Pancreas (tissue), 10 donors: Measurements from ENCODE around the gene SLC12A9. TPM values are rescaled to one million over a fixed set of nuclear protein-coding genes. Genes with fewer than 3 reads are reported as not detected.
A peak's percentile ranks its signal among the peaks of the same experiment; 100 is the strongest.

Experiments used
- ATAC-seq, 4 donors: fragments of 200-7000 bp; cut with Tn5 transposase; one replicate each; pipeline versions ENCODE4 v1.8.0 to v1.9.1; 2020; ENCODE audit warnings: mild to moderate bottlenecking in 4 of 4, moderate library complexity in 4 of 4
- DNase-seq, 6 donors: peaks; one replicate each; pipeline ENCODE4 v3.0.0-alpha.2; 2020
- FAIRE-seq: peaks from 2 replicates; lab custom pipeline; 2012; peaks lifted over from hg19 to GRCh38; lab: Jason Lieb, UNC
- H3K27ac ChIP-seq, 4 donors: fragments of 200-600 bp; sonication (generic); 1 replicate in 3 of 4; 2 replicates in 1 of 4; pipeline versions ENCODE4 v1.5.0 to v1.8.0; 2020
- H3K27me3 ChIP-seq, 4 donors: fragments of 200-600 bp; one replicate each; pipeline ENCODE4 v1.8.0; 2021
- H3K36me3 ChIP-seq, 3 donors: fragments of 200-600 bp; sonication (generic) in 1 of 3; one replicate each; pipeline versions ENCODE4 v1.5.0 to v1.8.0; 2020 to 2021
- H3K4me1 ChIP-seq, 3 donors: fragments of 200-600 bp; one replicate each; pipeline ENCODE4 v1.8.0; 2021
- H3K4me3 ChIP-seq, 4 donors: fragments of 200-600 bp; sonication (generic) in 2 of 4; one replicate each; pipeline versions ENCODE4 v1.5.0 to v1.8.0; 2020 to 2021
- H3K9me3 ChIP-seq, 4 donors: fragments of 200-600 bp; one replicate each; pipeline ENCODE4 v1.8.0; 2021
- CTCF ChIP-seq, 4 donors: fragments of 200-600 bp; sonication (generic) in 3 of 4; IDR thresholded peaks; one replicate each; pipeline versions ENCODE4 v1.5.0 to v1.8.0; 2021; ENCODE audit warnings: antibody characterized with exemption in 4 of 4
- WGBS, 2 donors: extraction: QIAGEN DNeasy Blood & Tissue Kit; methylation state at CpG; one replicate each; pipeline ENCODE4 v1.1.7; 2013; 5-methylcytosine and 5-hydroxymethylcytosine counted together
- intact Hi-C, 3 donors: fragments of 100-400 bp; cut with DNase I; formaldehyde crosslinking; loops; one replicate each; pipeline versions ENCODE4 v1.11.1 to v1.14.2; 2022
- polyA plus RNA-seq, 2 donors: library from polyadenylated mRNA; stranded (reverse); fragments of 200-250 nt; gene quantifications; one replicate each; pipeline ENCODE4 v1.2.3, GENCODE V29; 2013
- total RNA-seq, 6 donors: library from RNA; stranded (reverse); fragmentation: NEBNext Ultra II Directional in 4 of 6; extraction: Animal tissue kit (Norgen Biotek cat#: 25700) in 4 of 6; gene quantifications; one replicate each; pipeline versions ENCODE4 v1.2.1 to v1.2.4, GENCODE V29; 2021 to 2023
- donor health status: healthy with polysubstance abuse.
- donor health status: DM: no; HTN: no; CAD: no; lungs with moderate emphysema.
- donor health status: DM: no; HTN: no; CAD: no.
- donor health status: control.
- donor health status: control.
- donor health status: Bipolar disorder and iron deficiency.
- donor health status: DM: yes; HTN: yes; CAD: no.
- donor health status: DM: no; HTN: no; CAD: no.
- donor health status: DM: no; HTN: no; CAD: no.
- donor health status: DM: yes; HTN: yes; CAD: no.

The SLC12A9 gene
- total and polyA plus RNA-seq, 8 donors: 11.9 to 34.6 (median 15.3) TPM

- no peak for ATAC-seq
- Histone ChIP-seq H3K4me1 (peaks cover 0 to 11% (median 10%) of the 10 kb centered on the region in 3 donors), H3K27ac (no peak overlapping the region), H3K4me3 (no peak overlapping the region), H3K9me3 (no peaks in the 10 kb centered on the region), H3K36me3 (peaks cover 2 to 54% (median 22%) of the 10 kb centered on the region in 3 donors), H3K27me3 (no peaks in the 10 kb centered on the region)
- DNase-seq: no peak
- intact Hi-C loops: no loop called here
- TF ChIP-seq CTCF (IDR thresholded peaks at IDR 0.05): no peak
- WGBS, 2 donors: 85 to 86% methylated on average over 25 of the region's 25 CpGs
- no peak for FAIRE-seq
Observed at GRCh38 chr7:100886936-100887515, 34.5 kb downstream of the SLC12A9 start.

GRCh38 chr7:100887516-100888290, 35.2 kb downstream of the SLC12A9 start:
- peaks cover 0 to 48% (median 15%) of the 10 kb centered on the region in 3 donors for H3K36me3 ChIP-seq
- H3K27me3 ChIP-seq: no peaks in the 10 kb centered on the region
- H3K4me3 ChIP-seq: peak overlapping the region in 1 of 4 donors; percentile 73
- DNase-seq (peak in 1 of 6 donors; percentile 9), FAIRE-seq (no peak), ATAC-seq (no peak)
- H3K4me1 ChIP-seq: peaks cover 0 to 11% (median 10%) of the 10 kb centered on the region in 3 donors
- WGBS, 2 donors: 60 to 62% methylated on average over 20 to 21 of the region's 21 CpGs
- no peak for TF ChIP-seq CTCF (IDR thresholded peaks at IDR 0.05)
- intact Hi-C loops: no loop called here
- H3K9me3 ChIP-seq: no peaks in the 10 kb centered on the region
- H3K27ac ChIP-seq: no peak overlapping the region

- no peaks in the 10 kb centered on the region for H3K9me3 ChIP-seq
- TF ChIP-seq CTCF (IDR thresholded peaks at IDR 0.05): no peak
- DNase-seq (peak in 1 of 6 donors; percentile 9), ATAC-seq (no peak), FAIRE-seq (no peak)
- H3K4me3 ChIP-seq: peak overlapping the region; percentile 48 to 74 (median 68)
- H3K4me1 ChIP-seq: peaks cover 0 to 11% (median 10%) of the 10 kb centered on the region in 3 donors
- H3K27ac ChIP-seq: peak overlapping the region in 2 of 4 donors; percentile 62 to 74
- H3K27me3 ChIP-seq: no peaks in the 10 kb centered on the region
- intact Hi-C loops: no loop called here
- peaks cover 0 to 40% (median 14%) of the 10 kb centered on the region in 3 donors for H3K36me3 ChIP-seq
- WGBS, 2 donors: 41 to 44% methylated on average over 18 of the region's 18 CpGs
Observed at GRCh38 chr7:100888291-100888987, 35.9 kb downstream of the SLC12A9 start.

- peak within 1 kb of the TSS; percentile 75 to 94 (median 84) for H3K27ac ChIP-seq
- H3K4me3 ChIP-seq: peak within 1 kb of the TSS; percentile 48 to 74 (median 68)
- H3K9me3 ChIP-seq: no peaks in the 10 kb centered on the region
- peaks cover 0 to 36% (median 14%) of the 10 kb centered on the region in 3 donors for H3K36me3 ChIP-seq
- H3K4me1 ChIP-seq: peaks cover 0 to 11% (median 10%) of the 10 kb centered on the region in 3 donors
- no peak for FAIRE-seq
- peak; percentile 57 to 68 (median 64) for ATAC-seq
- intact Hi-C loops: no loop called here
- 2 to 3% methylated on average over 50 to 67 of the region's 73 CpGs for WGBS, 2 donors
- TF ChIP-seq CTCF (IDR thresholded peaks at IDR 0.05): no peak
- DNase-seq: peak in 2 of 6 donors; percentile 58 to 80
- H3K27me3 ChIP-seq: no peaks in the 10 kb centered on the region
Observed at GRCh38 chr7:100888988-100889750, 36.7 kb downstream of the SLC12A9 start, which contains the start of gene UFSP1. Gene UFSP1 (minus strand): TSS chr7:100889715. CDS start chr7:100889271, 444 bp downstream.
